GM12864 (cell line): ENCODE results near the gene BPGM.

Source experiments
- DNase-seq: peaks from one replicate; pipeline ENCODE4 v3.0.0-alpha.2; 2011; ENCODE audit warnings: low read depth
- H3K4me3 ChIP-seq: 2 replicates; pipeline ENCODE4 v1.5.1; 2011; ENCODE audit warnings: mild to moderate bottlenecking, low read depth, low read length, control low read depth
- CTCF ChIP-seq: IDR thresholded peaks from 2 replicates; pipeline ENCODE4 v1.5.1; 2011; ENCODE audit warnings: low read depth, mild to moderate bottlenecking, moderate library complexity, low read length, control low read depth, inconsistent platforms; ENCODE audit errors: missing control alignments

The BPGM gene

GRCh38 chr7:134612197-134612596 is 34.5 kb upstream of the BPGM start:
- no peak overlapping the region for H3K4me3 ChIP-seq
- TF ChIP-seq CTCF, result no peak
- DNase-seq, result no peak

- H3K4me3 ChIP-seq, result no peak overlapping the region
- TF ChIP-seq CTCF, result no peak
- no peak for DNase-seq
Observed at GRCh38 chr7:134613623-134614347, 32.9 kb upstream of the BPGM start.

- no peak overlapping the region for H3K4me3 ChIP-seq
- TF ChIP-seq CTCF, result no peak
- DNase-seq, result no peak
Observed at GRCh38 chr7:134616611-134617010, 30.0 kb upstream of the BPGM start.

GRCh38 chr7:134618756-134619530 is 27.7 kb upstream of the BPGM start:
- no peak for TF ChIP-seq CTCF
- no peak for DNase-seq
- no peak overlapping the region for H3K4me3 ChIP-seq

- DNase-seq, result no peak
- no peak overlapping the region for H3K4me3 ChIP-seq
- TF ChIP-seq CTCF, result no peak
Observed at GRCh38 chr7:134619627-134620331, 26.9 kb upstream of the BPGM start.

GRCh38 chr7:134622303-134622995 is 24.2 kb upstream of the BPGM start:
- no peak overlapping the region for H3K4me3 ChIP-seq
- TF ChIP-seq CTCF, result no peak
- DNase-seq, result no peak
